ENCODE results near the gene CHMP1A.

The CHMP1A gene

DNA sequence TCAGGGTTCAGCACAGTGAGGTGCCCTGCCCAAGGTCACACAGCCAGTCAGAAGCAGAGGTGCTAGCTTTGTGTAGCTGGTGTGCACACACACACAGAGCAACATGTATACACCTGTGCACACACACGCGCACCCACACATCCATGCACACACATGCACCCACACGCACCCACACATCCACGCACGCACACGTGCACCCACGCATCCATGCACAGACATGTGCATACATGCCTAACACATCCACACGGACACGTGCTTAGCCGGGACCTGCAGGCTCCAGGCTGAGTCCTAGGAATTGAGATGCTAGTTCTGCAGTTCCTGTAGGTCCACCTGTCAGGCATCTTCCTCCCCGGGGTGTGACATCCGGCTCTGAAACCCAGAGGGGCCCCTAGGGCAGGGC, 57.1 kb downstream of the CHMP1A start:
- H3K4me3 ChIP-seq (ENCODE audit: low read length): no peak overlapping the region
- no peak for DNase-seq (ENCODE audit: low read depth)
- TF ChIP-seq, protein P1, sequence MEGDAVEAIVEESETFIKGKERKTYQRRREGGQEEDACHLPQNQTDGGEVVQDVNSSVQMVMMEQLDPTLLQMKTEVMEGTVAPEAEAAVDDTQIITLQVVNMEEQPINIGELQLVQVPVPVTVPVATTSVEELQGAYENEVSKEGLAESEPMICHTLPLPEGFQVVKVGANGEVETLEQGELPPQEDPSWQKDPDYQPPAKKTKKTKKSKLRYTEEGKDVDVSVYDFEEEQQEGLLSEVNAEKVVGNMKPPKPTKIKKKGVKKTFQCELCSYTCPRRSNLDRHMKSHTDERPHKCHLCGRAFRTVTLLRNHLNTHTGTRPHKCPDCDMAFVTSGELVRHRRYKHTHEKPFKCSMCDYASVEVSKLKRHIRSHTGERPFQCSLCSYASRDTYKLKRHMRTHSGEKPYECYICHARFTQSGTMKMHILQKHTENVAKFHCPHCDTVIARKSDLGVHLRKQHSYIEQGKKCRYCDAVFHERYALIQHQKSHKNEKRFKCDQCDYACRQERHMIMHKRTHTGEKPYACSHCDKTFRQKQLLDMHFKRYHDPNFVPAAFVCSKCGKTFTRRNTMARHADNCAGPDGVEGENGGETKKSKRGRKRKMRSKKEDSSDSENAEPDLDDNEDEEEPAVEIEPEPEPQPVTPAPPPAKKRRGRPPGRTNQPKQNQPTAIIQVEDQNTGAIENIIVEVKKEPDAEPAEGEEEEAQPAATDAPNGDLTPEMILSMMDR (conservative IDR thresholded peaks at IDR 0.05; ENCODE audit: low read length): no peak

DNA sequence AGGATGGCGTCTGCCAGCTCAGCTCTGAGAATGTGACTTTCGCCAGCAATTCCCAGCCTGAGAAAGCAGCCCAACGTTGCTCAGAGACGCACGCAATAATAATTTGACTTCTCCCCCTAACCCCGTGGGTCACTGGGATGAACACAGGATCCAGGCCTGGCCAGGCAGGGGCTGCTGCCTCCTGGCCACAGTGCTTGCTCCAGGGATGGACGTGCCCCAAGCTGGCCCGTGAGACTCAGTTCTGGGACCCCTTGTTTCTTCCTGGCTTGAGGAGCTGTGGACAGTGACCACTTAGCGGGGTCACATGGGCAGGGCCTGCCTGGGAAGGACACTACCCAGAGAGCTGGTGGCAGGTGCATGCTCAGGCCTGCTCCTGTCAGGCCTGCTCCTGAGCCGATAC, 57.6 kb downstream of the CHMP1A start:
- H3K4me3 ChIP-seq (ENCODE audit: low read length): no peak overlapping the region
- TF ChIP-seq, protein P1 (conservative IDR thresholded peaks at IDR 0.05; ENCODE audit: low read length): no peak
- no peak for DNase-seq (ENCODE audit: low read depth)

DNA sequence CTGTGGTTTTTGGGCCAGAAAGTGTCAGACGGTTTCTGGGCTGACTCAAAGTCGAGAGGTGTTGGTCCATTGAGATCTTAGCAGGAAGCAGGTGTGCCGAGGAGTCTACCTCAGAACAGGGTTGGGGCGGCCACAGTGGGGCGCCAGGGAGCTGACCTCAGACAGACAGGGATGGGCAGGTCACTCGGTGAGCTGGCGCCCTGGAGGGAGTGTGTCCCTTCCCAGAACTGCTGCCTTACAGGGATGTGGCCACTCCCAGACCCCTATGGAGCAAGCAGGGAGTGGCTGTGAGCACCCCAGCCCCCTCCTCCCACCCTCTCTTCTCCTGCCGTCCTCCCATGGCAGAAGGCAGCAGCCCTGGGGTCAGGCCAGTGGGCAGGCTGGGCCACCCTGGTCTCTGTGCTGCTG, 58.1 kb downstream of the CHMP1A start:
- DNase-seq (ENCODE audit: low read depth): no peak
- TF ChIP-seq, protein P1 (conservative IDR thresholded peaks at IDR 0.05; ENCODE audit: low read length): peak; percentile 22; the same call in 1 of the 2 replicates
- no peak overlapping the region for H3K4me3 ChIP-seq (ENCODE audit: low read length)

DNA sequence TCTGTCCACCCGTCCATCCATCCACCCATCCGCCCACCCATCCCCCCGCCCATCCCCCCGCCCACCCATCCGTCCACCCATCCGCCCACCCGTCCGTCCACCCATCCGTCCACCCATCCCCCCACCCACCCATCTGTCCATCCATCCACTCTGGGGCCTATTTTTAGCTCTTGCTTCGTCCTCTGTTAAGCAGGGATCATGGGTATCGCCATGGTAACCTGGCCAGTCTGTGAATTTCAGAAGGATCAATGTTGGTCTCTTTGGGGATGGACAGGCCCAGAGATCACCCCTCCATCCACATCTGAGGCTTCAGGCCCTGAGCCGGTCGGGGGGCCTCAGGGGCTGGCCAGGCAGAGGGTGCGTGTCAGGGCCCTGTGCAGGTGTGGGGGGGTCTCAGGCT, 59.3 kb downstream of the CHMP1A start:
- DNase-seq (ENCODE audit: low read depth): peak; percentile 48
- H3K4me3 ChIP-seq (ENCODE audit: low read length): no peak overlapping the region
- TF ChIP-seq, protein P1 (conservative IDR thresholded peaks at IDR 0.05; ENCODE audit: low read length): no peak

DNA sequence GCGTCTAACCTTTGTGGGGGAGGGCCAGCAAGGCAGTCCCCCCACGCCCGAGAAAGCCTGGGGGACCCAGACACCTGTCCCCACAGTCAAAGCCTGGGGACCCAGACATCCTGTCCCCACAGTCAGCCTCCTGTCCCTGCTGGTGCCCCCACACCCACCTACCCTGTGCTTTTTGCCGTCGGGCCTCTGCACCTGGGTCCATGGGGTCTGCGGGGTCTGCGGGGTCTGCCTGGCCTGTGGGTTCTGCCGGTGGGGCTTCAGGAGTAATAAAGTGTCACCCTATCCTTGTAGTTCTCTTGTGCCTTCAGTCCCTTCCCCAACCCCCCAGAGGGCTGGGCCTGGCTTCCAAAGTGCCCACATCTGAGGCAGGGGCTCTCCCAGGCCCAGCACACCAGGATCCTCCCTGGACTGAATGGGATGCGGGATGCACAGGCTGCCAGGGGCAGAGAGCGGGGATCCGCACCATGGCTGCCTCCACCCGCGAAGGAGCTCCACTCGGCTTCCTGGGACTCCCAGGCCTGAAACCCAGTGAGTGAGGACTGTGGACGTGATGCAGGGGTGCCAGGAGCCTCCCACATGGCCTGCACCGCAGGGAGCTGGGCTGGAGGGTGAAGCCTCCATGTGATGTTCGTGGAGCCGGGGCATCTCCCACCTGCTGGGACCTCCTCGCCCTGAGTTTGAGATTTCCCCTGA, 60.4 kb downstream of the CHMP1A start:
- TF ChIP-seq, protein P1 (conservative IDR thresholded peaks at IDR 0.05; ENCODE audit: low read length): no peak
- H3K4me3 ChIP-seq (ENCODE audit: low read length): no peak overlapping the region
- no peak for DNase-seq (ENCODE audit: low read depth)

DNA sequence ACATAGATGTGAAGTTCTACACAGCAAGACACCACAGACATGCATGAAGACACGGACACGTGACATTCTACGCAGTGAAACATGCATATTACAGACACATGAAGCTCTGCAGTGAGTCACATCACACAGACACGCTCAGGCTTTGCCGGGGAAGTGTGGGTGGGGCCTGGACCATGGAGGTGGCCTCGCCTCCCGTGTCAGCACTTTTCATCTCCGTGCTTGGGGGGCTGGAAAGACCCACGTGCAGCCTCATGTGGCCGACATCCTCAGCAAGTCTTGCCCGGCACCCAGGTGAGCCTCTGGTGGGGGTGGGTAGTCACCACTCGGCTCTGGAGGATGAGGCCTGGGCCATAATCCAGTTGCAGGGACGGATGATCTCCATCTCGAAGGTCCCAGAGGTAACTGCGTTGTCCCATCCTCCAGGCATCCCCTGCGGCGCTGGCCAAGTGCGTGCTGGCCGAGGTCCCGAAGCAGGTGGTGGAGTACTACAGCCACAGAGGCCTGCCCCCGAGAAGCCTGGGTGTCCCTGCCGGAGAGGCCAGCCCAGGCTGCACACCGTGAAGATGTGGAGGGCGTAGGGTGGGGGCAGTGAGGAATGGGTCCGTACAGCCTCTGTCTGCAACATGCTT, 61.3 kb downstream of the CHMP1A start:
- DNase-seq (ENCODE audit: low read depth): no peak
- no peak overlapping the region for H3K4me3 ChIP-seq (ENCODE audit: low read length)
- TF ChIP-seq, protein P1 (conservative IDR thresholded peaks at IDR 0.05; ENCODE audit: low read length): no peak

Measured in AG10803 (cell line).